Keratinocyte (primary cell): ENCODE results near the gene MYL12B. TPM values are rescaled to one million over a fixed set of nuclear protein-coding genes. Genes with fewer than 3 reads are reported as not detected.

ENCODE experiments used
- DNase-seq: peaks from one replicate; pipeline ENCODE4 v3.0.0-alpha.2; 2011; ENCODE audit warnings: low read depth, missing footprints, low spot score
- FAIRE-seq: peaks from 2 replicates; lab custom pipeline; 2011; peaks lifted over from hg19 to GRCh38; lab: Jason Lieb, UNC
- H2AFZ ChIP-seq: 2 replicates; pipeline ENCODE4 v1.6.0; 2012; ENCODE audit warnings: low read length, control low read depth, inconsistent platforms; ENCODE audit not compliant: control insufficient read depth
- H3K27ac ChIP-seq: 2 replicates; pipeline ENCODE4 v1.5.1; 2011; ENCODE audit warnings: low read length; ENCODE audit not compliant: control insufficient read depth, insufficient read depth
- H3K27me3 ChIP-seq: 3 replicates; pipeline ENCODE4 v1.6.0; 2011; ENCODE audit warnings: low read length; ENCODE audit not compliant: control insufficient read depth, insufficient read depth; ENCODE audit errors: extremely low read depth
- H3K36me3 ChIP-seq, 2 experiments: 2 replicates in 1 of 2; 3 replicates in 1 of 2; pipeline ENCODE4 v1.5.1; 2011; ENCODE audit warnings: low read length in 2 of 2, mild to moderate bottlenecking in 1 of 2; ENCODE audit not compliant: control insufficient read depth in 2 of 2, insufficient read depth in 2 of 2; ENCODE audit errors: extremely low read depth in 1 of 2
- H3K4me1 ChIP-seq: 3 replicates; pipeline ENCODE4 v1.5.1; 2011; ENCODE audit warnings: low read length; ENCODE audit not compliant: control insufficient read depth, insufficient read depth; ENCODE audit errors: extremely low read depth
- H3K4me2 ChIP-seq: 3 replicates; pipeline ENCODE4 v1.6.0; 2011; ENCODE audit warnings: low read depth, low read length; ENCODE audit not compliant: control insufficient read depth, insufficient read depth; ENCODE audit errors: extremely low read depth
- H3K4me3 ChIP-seq, 3 experiments: fragments of 200-600 bp in 1 of 3; sonication (generic) in 1 of 3; 2 replicates in 2 of 3; 3 replicates in 1 of 3; pipeline ENCODE4 v1.5.1; 2011 to 2016; ENCODE audit warnings: low read length in 3 of 3, mild to moderate bottlenecking in 3 of 3, control low read depth in 2 of 3, inconsistent platforms in 1 of 3, low read depth in 1 of 3, mixed read lengths in 1 of 3, mixed run types in 1 of 3, moderate library complexity in 1 of 3; ENCODE audit not compliant: control insufficient read depth in 2 of 3, insufficient read depth in 2 of 3; ENCODE audit errors: extremely low read depth in 1 of 3
- H3K79me2 ChIP-seq: 2 replicates; pipeline ENCODE4 v1.6.0; 2012; ENCODE audit warnings: low read length; ENCODE audit not compliant: control insufficient read depth, insufficient read depth
- H3K9ac ChIP-seq: 3 replicates; pipeline ENCODE4 v1.6.0; 2011; ENCODE audit warnings: low read length; ENCODE audit not compliant: control insufficient read depth, insufficient read depth; ENCODE audit errors: extremely low read depth
- H3K9me1 ChIP-seq: 3 replicates; pipeline ENCODE4 v1.6.0; 2011; ENCODE audit warnings: low read length; ENCODE audit not compliant: control insufficient read depth, insufficient read depth; ENCODE audit errors: extremely low read depth
- H3K9me3 ChIP-seq: 2 replicates; pipeline ENCODE4 v1.5.1; 2012; ENCODE audit warnings: low read depth, low read length; ENCODE audit not compliant: control insufficient read depth
- H4K20me1 ChIP-seq: 3 replicates; pipeline ENCODE4 v1.6.0; 2011; ENCODE audit warnings: low read length; ENCODE audit not compliant: control insufficient read depth, insufficient read depth; ENCODE audit errors: extremely low read depth
- CTCF ChIP-seq, 3 experiments: IDR thresholded peaks in 1 of 3; conservative IDR thresholded peaks in 1 of 3; optimal IDR thresholded peaks in 1 of 3; 2 replicates in 2 of 3; 3 replicates in 1 of 3; pipeline versions ENCODE3 to v1.5.1; 2011; ENCODE audit warnings: low read length in 3 of 3, mild to moderate bottlenecking in 3 of 3, moderate library complexity in 2 of 3, control low read depth in 1 of 3, inconsistent platforms in 1 of 3; ENCODE audit not compliant: insufficient read depth in 2 of 3; ENCODE audit errors: extremely low read depth in 1 of 3
- EZH2 ChIP-seq: IDR thresholded peaks from one replicate; pipeline ENCODE4 v1.6.1; 2012; ENCODE audit warnings: inconsistent platforms, mild to moderate bottlenecking, low read length, moderate library complexity
- dilution Hi-C: fragments of 300-500 bp; cut with MboI; formaldehyde crosslinking; loops from one replicate; pipeline ENCODE4 v1.7.0; 2020; ENCODE audit warnings: low sequenced_read_pairs; ENCODE audit not compliant: extremely low pct_ligation_motif_present
- polyA plus RNA-seq, 5 experiments: library from polyadenylated mRNA; depleted of rRNA in 3 of 5; stranded (reverse) in 3 of 5; stranded (forward) in 1 of 5; unstranded in 1 of 5; fragments of >200 nt; gene quantifications; 1 replicate in 1 of 5; 2 replicates in 3 of 5; 3 replicates in 1 of 5; pipeline versions ENCODE4 v1.2.1 to v1.2.3, GENCODE V29; 2011 to 2012; ENCODE audit warnings: missing spikeins in 2 of 5, low read depth in 1 of 5, low replicate concordance in 1 of 5

The MYL12B gene
- polyA plus RNA-seq, 1 donor (not counting 4 experiments of a cell fraction or from before 2014, with no cell fraction given): 1,224 TPM

DNA sequence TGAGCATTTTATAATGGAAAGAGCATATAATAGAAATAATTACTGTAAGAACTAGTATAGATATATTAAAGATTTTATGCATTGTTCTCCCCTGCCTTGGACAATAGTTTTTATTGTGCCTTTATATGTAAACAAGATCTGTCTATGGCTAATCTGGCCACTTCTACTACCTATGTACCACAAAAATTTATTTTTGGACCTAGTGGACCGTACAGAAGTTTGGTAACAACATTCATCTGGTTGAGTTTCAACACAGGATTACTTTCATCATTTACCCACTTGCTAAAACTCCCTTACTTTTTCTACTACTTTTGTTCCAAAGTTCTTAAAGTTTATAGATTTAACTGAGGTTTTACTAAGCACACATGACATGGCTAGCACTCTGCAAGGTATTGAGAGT lies 28.9 kb upstream of the MYL12B start:
- Histone ChIP-seq H3K27me3 (no peaks in the 10 kb centered on the region), H3K27ac (no peak overlapping the region), H3K9me3 (no peaks in the 10 kb centered on the region), H3K4me1 (no peaks in the 10 kb centered on the region), H3K4me2 (no peak overlapping the region), H3K36me3 (no peaks in the 10 kb centered on the region), H3K9me1 (no peaks in the 10 kb centered on the region), H3K79me2 (no peaks in the 10 kb centered on the region), H4K20me1 (no peaks in the 10 kb centered on the region), H3K4me3 (no peak overlapping the region), H2AFZ (no peak overlapping the region), H3K9ac (no peak overlapping the region)
- TF ChIP-seq CTCF (optimal IDR thresholded peaks at IDR 0.05 in 1 of 3, IDR thresholded peaks at IDR 0.05 in 1 of 3, conservative IDR thresholded peaks at IDR 0.05 in 1 of 3; ENCODE audit: extremely low read depth in 1 of 3, insufficient read depth in 2 of 3, low read length in 3 of 3): no peak
- TF ChIP-seq EZH2: no peak
- dilution Hi-C loops: no loop called here
- DNase-seq: no peak
- FAIRE-seq: no peak

- H3K36me3 ChIP-seq: no peaks in the 10 kb centered on the region
- H3K4me2 ChIP-seq: no peak overlapping the region
- H3K27ac ChIP-seq: no peak overlapping the region
- no peak overlapping the region for H3K4me3 ChIP-seq
- H3K79me2 ChIP-seq: no peaks in the 10 kb centered on the region
- DNase-seq: no peak
- FAIRE-seq: no peak
- H3K9ac ChIP-seq: no peak overlapping the region
- dilution Hi-C loops: no loop called here
- H4K20me1 ChIP-seq: no peaks in the 10 kb centered on the region
- H3K27me3 ChIP-seq: no peaks in the 10 kb centered on the region
- H3K9me1 ChIP-seq: no peaks in the 10 kb centered on the region
- H2AFZ ChIP-seq: no peak overlapping the region
- no peaks in the 10 kb centered on the region for H3K4me1 ChIP-seq
- no peaks in the 10 kb centered on the region for H3K9me3 ChIP-seq
- no peak for TF ChIP-seq EZH2
- no peak for TF ChIP-seq CTCF (optimal IDR thresholded peaks at IDR 0.05 in 1 of 3, IDR thresholded peaks at IDR 0.05 in 1 of 3, conservative IDR thresholded peaks at IDR 0.05 in 1 of 3; ENCODE audit: extremely low read depth in 1 of 3, insufficient read depth in 2 of 3, low read length in 3 of 3)
Measured at GRCh38 chr18:3233433-3234168, 28.3 kb upstream of the MYL12B start.
